Smooth muscle cell (in vitro differentiated cells): Measurements from ENCODE around the gene SEPSECS. TPM values are rescaled to one million over a fixed set of nuclear protein-coding genes. Genes with fewer than 3 reads are reported as not detected.

Experiments
- DNase-seq: peaks from one replicate; lab custom pipeline; 2025; ENCODE audit not compliant: unreplicated experiment; lab: John Stamatoyannopoulos, UW
- H2AFZ ChIP-seq: fragments of 200-600 bp; sonication (generic); 2 replicates; pipeline ENCODE4 v1.6.0; 2016; ENCODE audit warnings: antibody characterized with exemption, low read depth, mild to moderate bottlenecking
- H3F3A ChIP-seq: fragments of 200-600 bp; sonication (generic); 2 replicates; pipeline ENCODE4 v1.6.0; 2017; ENCODE audit warnings: antibody characterized with exemption, low read depth
- H3K27ac ChIP-seq: fragments of 200-600 bp; sonication (generic); 2 replicates; pipeline ENCODE4 v1.5.1; 2016; ENCODE audit warnings: low read depth, mild to moderate bottlenecking
- H3K27me3 ChIP-seq: fragments of 200-600 bp; sonication (generic); 2 replicates; pipeline ENCODE4 v1.6.1; 2016; ENCODE audit warnings: low read depth, mild to moderate bottlenecking
- H3K36me3 ChIP-seq: fragments of 200-600 bp; sonication (generic); 2 replicates; pipeline ENCODE4 v1.5.1; 2016; ENCODE audit warnings: low read depth
- H3K4me1 ChIP-seq: fragments of 200-600 bp; sonication (generic); 2 replicates; pipeline ENCODE4 v1.5.1; 2016; ENCODE audit warnings: low read depth
- H3K4me2 ChIP-seq: fragments of 200-600 bp; sonication (generic); 2 replicates; pipeline ENCODE4 v1.6.0; 2016; ENCODE audit warnings: mild to moderate bottlenecking
- H3K4me3 ChIP-seq: fragments of 200-600 bp; sonication (generic); 2 replicates; pipeline ENCODE4 v1.5.1; 2016; ENCODE audit warnings: mild to moderate bottlenecking
- H3K79me2 ChIP-seq: fragments of 200-600 bp; sonication (generic); 2 replicates; pipeline ENCODE4 v1.6.0; 2016; ENCODE audit warnings: low read depth, mild to moderate bottlenecking
- H3K9ac ChIP-seq: fragments of 200-600 bp; sonication (generic); 2 replicates; pipeline ENCODE4 v1.6.0; 2016; ENCODE audit warnings: low read depth
- H3K9me3 ChIP-seq: fragments of 200-600 bp; sonication (generic); replicated peaks from 2 replicates; pipeline ENCODE4 v1.5.1; 2016; ENCODE audit warnings: low read depth
- H4K20me1 ChIP-seq: fragments of 200-600 bp; sonication (generic); 2 replicates; pipeline ENCODE4 v1.6.0; 2016; ENCODE audit warnings: low read depth
- CTCF ChIP-seq: fragments of 200-600 bp; sonication (generic); IDR thresholded peaks from 2 replicates; pipeline ENCODE4 v1.5.1; 2017; ENCODE audit warnings: borderline replicate concordance, mild to moderate bottlenecking, antibody characterized with exemption; ENCODE audit not compliant: insufficient read depth, poor library complexity, severe bottlenecking
- WGBS: methylation state at CpG from one replicate; pipeline ENCODE4 v1.1.7; 2016; ENCODE audit warnings: low lambda C conversion rate; 5-methylcytosine and 5-hydroxymethylcytosine counted together
- polyA plus RNA-seq: library from polyadenylated mRNA; unstranded; fragments of >200 nt; fragmentation: Nextera tagmentation; extraction: Ambion mirVana; gene quantifications from 2 replicates; pipeline ENCODE4 v1.2.1, GENCODE V29; 2016
- total RNA-seq: library from RNA; depleted of rRNA; stranded (reverse); fragments of >200 nt; gene quantifications from 2 replicates; pipeline ENCODE4 v1.2.3, GENCODE V29; 2014

The SEPSECS gene
- total and polyA plus RNA-seq, 2 experiments from 2014 or later: 4.2 to 8.4 TPM

- no peaks in the 10 kb centered on the region for H3K27me3 ChIP-seq
- WGBS: 44% methylated on average over 3 of the region's 3 CpGs
- H3K4me3 ChIP-seq: no peak overlapping the region
- H2AFZ ChIP-seq: no peak overlapping the region
- TF ChIP-seq CTCF: no peak
- peak overlapping the region; percentile 70 for H3K4me2 ChIP-seq
- H3K9me3 ChIP-seq: no peaks in the 10 kb centered on the region
- H4K20me1 ChIP-seq: no peaks in the 10 kb centered on the region
- H3K36me3 ChIP-seq: no peaks in the 10 kb centered on the region
- peak overlapping the region; percentile 24 for H3K9ac ChIP-seq
- H3F3A ChIP-seq: peaks cover 28% of the 10 kb centered on the region
- H3K27ac ChIP-seq: peak overlapping the region; percentile 85
- no peaks in the 10 kb centered on the region for H3K79me2 ChIP-seq
- peaks cover 6% of the 10 kb centered on the region for H3K4me1 ChIP-seq
- DNase-seq: no peak
Measured at GRCh38 chr4:25172961-25173915, 13.0 kb upstream of the SEPSECS start.

- no peaks in the 10 kb centered on the region for H3K79me2 ChIP-seq
- H4K20me1 ChIP-seq: no peaks in the 10 kb centered on the region
- peaks cover 28% of the 10 kb centered on the region for H3F3A ChIP-seq
- 43% methylated on average over 11 of the region's 11 CpGs for WGBS
- H3K9ac ChIP-seq: no peak overlapping the region
- H2AFZ ChIP-seq: peak overlapping the region; percentile 83
- no peak overlapping the region for H3K4me2 ChIP-seq
- no peak overlapping the region for H3K4me3 ChIP-seq
- no peak for DNase-seq
- H3K9me3 ChIP-seq: no peaks in the 10 kb centered on the region
- H3K27me3 ChIP-seq: no peaks in the 10 kb centered on the region
- TF ChIP-seq CTCF: no peak
- H3K4me1 ChIP-seq: peaks cover 6% of the 10 kb centered on the region
- H3K36me3 ChIP-seq: no peaks in the 10 kb centered on the region
- H3K27ac ChIP-seq: peak overlapping the region; percentile 23
Measured at GRCh38 chr4:25171201-25171865, 11.1 kb upstream of the SEPSECS start.

GRCh38 chr4:25169446-25169845 lies 9.2 kb upstream of the SEPSECS start:
- Histone ChIP-seq H3K27ac (no peak overlapping the region), H3K4me3 (no peak overlapping the region), H3K36me3 (no peaks in the 10 kb centered on the region), H2AFZ (no peak overlapping the region), H3K4me1 (peaks cover 6% of the 10 kb centered on the region), H3K79me2 (no peaks in the 10 kb centered on the region), H3K9me3 (no peaks in the 10 kb centered on the region), H3K4me2 (no peak overlapping the region), H4K20me1 (no peaks in the 10 kb centered on the region), H3K9ac (no peak overlapping the region), H3F3A (peaks cover 23% of the 10 kb centered on the region), H3K27me3 (no peaks in the 10 kb centered on the region)
- TF ChIP-seq CTCF: no peak
- DNase-seq: no peak
